Hepatocyte (in vitro differentiated cells): ENCODE data around the gene SKAP1.

Experiments
- EZH2 ChIP-seq: fragments of 200-600 bp; sonication (generic); IDR thresholded peaks from 2 replicates; pipeline ENCODE4 v1.6.1; 2016; ENCODE audit warnings: antibody characterized with exemption, mild to moderate bottlenecking, borderline replicate concordance
- TF ChIP-seq, protein P1 (sequence below): fragments of 200-600 bp; sonication (generic); IDR thresholded peaks from 2 replicates; pipeline ENCODE4 v1.5.1; 2016; ENCODE audit warnings: antibody characterized with exemption, mild to moderate bottlenecking; ENCODE audit not compliant: poor library complexity

- TF ChIP-seq, protein P1, sequence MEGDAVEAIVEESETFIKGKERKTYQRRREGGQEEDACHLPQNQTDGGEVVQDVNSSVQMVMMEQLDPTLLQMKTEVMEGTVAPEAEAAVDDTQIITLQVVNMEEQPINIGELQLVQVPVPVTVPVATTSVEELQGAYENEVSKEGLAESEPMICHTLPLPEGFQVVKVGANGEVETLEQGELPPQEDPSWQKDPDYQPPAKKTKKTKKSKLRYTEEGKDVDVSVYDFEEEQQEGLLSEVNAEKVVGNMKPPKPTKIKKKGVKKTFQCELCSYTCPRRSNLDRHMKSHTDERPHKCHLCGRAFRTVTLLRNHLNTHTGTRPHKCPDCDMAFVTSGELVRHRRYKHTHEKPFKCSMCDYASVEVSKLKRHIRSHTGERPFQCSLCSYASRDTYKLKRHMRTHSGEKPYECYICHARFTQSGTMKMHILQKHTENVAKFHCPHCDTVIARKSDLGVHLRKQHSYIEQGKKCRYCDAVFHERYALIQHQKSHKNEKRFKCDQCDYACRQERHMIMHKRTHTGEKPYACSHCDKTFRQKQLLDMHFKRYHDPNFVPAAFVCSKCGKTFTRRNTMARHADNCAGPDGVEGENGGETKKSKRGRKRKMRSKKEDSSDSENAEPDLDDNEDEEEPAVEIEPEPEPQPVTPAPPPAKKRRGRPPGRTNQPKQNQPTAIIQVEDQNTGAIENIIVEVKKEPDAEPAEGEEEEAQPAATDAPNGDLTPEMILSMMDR = no peak
- no peak for TF ChIP-seq EZH2
Observed at GRCh38 chr17:48328457-48328856, 101.6 kb downstream of the SKAP1 start.
